ENCODE results near the gene PLA2G4B. TPM values are rescaled to one million over a fixed set of nuclear protein-coding genes. Genes with fewer than 3 reads are reported as not detected.

The PLA2G4B gene
- total and polyA plus RNA-seq, 10 of the 15 experiments (the other 5 are each of a cell fraction or from before 2014, with no cell fraction given), result 0.22 to 6.6 (median 2.9) TPM

DNA sequence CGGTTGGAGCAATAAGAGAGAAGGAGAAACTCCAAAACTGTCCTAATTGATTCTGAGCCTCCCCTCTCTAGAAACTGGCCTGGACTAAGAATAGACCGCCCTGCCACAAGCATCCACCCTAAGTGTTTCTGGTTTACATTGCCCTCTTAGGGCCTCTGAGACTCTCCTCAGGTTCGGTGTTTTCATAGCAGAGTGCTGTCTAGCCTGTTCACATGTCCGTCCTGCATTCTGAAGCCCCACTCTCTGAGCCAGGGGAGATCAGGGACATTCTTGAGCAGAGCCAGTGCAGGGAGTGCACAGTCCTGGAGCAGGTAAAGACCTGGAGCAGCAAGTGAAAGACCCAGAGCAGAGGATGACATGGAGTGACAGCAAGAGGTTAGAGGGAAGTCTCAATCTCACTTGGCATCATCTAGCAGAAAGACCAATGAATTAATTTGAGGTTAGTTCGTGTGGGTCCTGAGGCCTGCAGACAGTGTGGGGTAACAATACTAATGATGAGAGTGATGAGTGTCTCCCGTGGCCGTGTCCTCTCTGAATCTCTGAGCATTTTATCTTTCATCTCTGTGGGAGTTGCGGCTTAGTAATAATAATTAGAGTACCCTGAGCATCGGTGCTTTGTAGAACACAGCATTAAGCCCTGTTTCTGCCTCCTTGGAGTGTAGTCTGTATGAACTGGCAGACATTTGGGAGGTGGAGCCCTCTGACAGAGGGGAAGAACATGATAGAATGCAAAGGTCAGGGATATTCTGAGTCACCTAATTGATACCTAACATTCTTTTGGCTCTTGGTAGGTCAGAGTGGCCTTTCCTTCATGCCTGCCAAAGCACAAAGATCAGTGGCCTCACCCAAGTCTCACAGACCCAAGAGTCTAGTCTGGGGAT lies 39.8 kb upstream of the PLA2G4B start:
- ATAC-seq (peak; percentile 84), FAIRE-seq (peak; percentile 35)
- in situ Hi-C loops (cut with MboI), result no loop called here

More for the DNA sequence above, 39.8 kb upstream of the PLA2G4B start:
- Histone ChIP-seq H4K20me1 (ENCODE audit: control insufficient read depth, insufficient read depth) (no peaks in the 10 kb centered on the region), H3K27me3 (replicated peaks in 1 of 2; ENCODE audit: control insufficient read depth in 2 of 2, insufficient read depth in 2 of 2, low read length in 1 of 2) (no peaks in the 10 kb centered on the region), H3K4me2 (ENCODE audit: control insufficient read depth, insufficient read depth) (peak overlapping the region; percentile 46), H3K4me3 (no peak overlapping the region), H2AFZ (ENCODE audit: control insufficient read depth, low read depth, low read length) (peak overlapping the region; percentile 30; the same call in 1 of the 2 replicates), H3K36me3 (ENCODE audit: control insufficient read depth in 2 of 2, insufficient read depth in 2 of 2, low read length in 1 of 2) (no peaks in the 10 kb centered on the region; a peak in 1 of 4 replicates), H3K27ac (ENCODE audit: control insufficient read depth, insufficient read depth) (peak overlapping the region; percentile 27; the same call in 1 of the 2 replicates), H3K9me3 (replicated peaks; ENCODE audit: control insufficient read depth, insufficient read depth, low read length) (no peaks in the 10 kb centered on the region; the same call in 2 of the 3 replicates), H3K79me2 (ENCODE audit: control insufficient read depth, insufficient read depth, low read length) (peaks cover 5% of the 10 kb centered on the region), H3K9ac (ENCODE audit: control insufficient read depth, insufficient read depth, low read length) (no peak overlapping the region), H3K4me1 (ENCODE audit: control insufficient read depth, insufficient read depth, low read length) (peaks cover 26% of the 10 kb centered on the region)
- DNase-seq (ENCODE audit: low read depth, low spot score), result no peak
- ChIA-PET RAD21 (ENCODE audit: unreplicated experiment) (interaction anchor here (0.9 to 12.8 kb wide), 7 partner anchors 10 to 26 kb away, joined by 3 to 169 read pairs (median 4); partner anchors contain the start of gene MAPKBP1), SMC1A (ENCODE audit: uncharacterized antibody, unreplicated experiment) (interaction anchor here (0.6 to 12.8 kb wide), 8 partner anchors 8 to 25 kb away, joined by 3 to 189 read pairs (median 6); partner anchors contain the start of gene MAPKBP1), POLR2A (interaction anchor here (0.6 to 12.8 kb wide), 9 partner anchors 8 to 941 kb away, joined by 3 to 170 read pairs (median 4); partner anchors contain the start of gene MAPKBP1), CTCF (interaction anchor here (0.7 to 12.6 kb wide), 5 partner anchors 10 to 25 kb away, joined by 3 to 179 read pairs (median 6); partner anchors contain the start of gene MAPKBP1)
- BruUV-seq (replicated peaks), result no TSS peak
- TF ChIP-seq PKNOX1 (IDR thresholded peaks at IDR 0.05) (peak; percentile 25; the same call in 1 of the 2 replicates), MTA2 (IDR thresholded peaks at IDR 0.05; ENCODE audit: low read depth) (0 out of 2 replicates have a peak, but pooled peaks have one; percentile 8), RBBP5 (conservative IDR thresholded peaks at IDR 0.05) (no peak), NR2F1 (conservative IDR thresholded peaks at IDR 0.05) (peak; percentile 95)
- intact Hi-C loops (cut with micrococcal nuclease; ENCODE audit: unreplicated experiment), result no loop called here
- 61% methylated on average over 9 of the region's 9 CpGs for WGBS (ENCODE audit: insufficient coverage, insufficient replicate concordance, low lambda C conversion rate, missing lambda C conversion rate)

Data from GM12878 (cell line).